SH-SY5Y (cell line): ENCODE results near the gene SYT3.

ENCODE experiments used
- GATA2 ChIP-seq: IDR thresholded peaks from 2 replicates; pipeline ENCODE4 v1.6.1; 2011; ENCODE audit warnings: mild to moderate bottlenecking, low read depth, low read length
- GATA3 ChIP-seq: IDR thresholded peaks from 2 replicates; pipeline ENCODE4 v1.6.1; 2011; ENCODE audit warnings: low read depth, mild to moderate bottlenecking, low read length, moderate library complexity

GRCh38 chr19:50573741-50574461 is 65.8 kb downstream of the SYT3 start:
- TF ChIP-seq GATA3 (no peak), GATA2 (no peak)
